Right ventricle myocardium superior (tissue), 1 donor: Measurements from ENCODE around the gene FERD3L. TPM values are rescaled to one million over a fixed set of nuclear protein-coding genes. Genes with fewer than 3 reads are reported as not detected.

Experiments
- ATAC-seq: fragments of 200-7000 bp; cut with Tn5 transposase; one replicate; pipeline ENCODE4 v1.9.1; 2020; ENCODE audit warnings: mild to moderate bottlenecking; ENCODE audit not compliant: poor library complexity
- DNase-seq: peaks from one replicate; pipeline ENCODE4 v3.0.0-alpha.2; 2020
- intact Hi-C: fragments of 100-400 bp; cut with DNase I; formaldehyde crosslinking; loops from one replicate; pipeline ENCODE4 v1.11.2; 2022
- total RNA-seq: library from RNA; stranded (reverse); fragmentation: NEBNext Ultra II Directional; extraction: Animal tissue kit (Norgen Biotek cat#: 25700); gene quantifications from one replicate; pipeline ENCODE4 v1.2.1, GENCODE V29; 2021
- donor health status: DM: no; HTN: yes; CAD: no; lungs with severe emphysema.

The FERD3L gene
- total RNA-seq, 1 donor from 2014 or later: not detected

DNA sequence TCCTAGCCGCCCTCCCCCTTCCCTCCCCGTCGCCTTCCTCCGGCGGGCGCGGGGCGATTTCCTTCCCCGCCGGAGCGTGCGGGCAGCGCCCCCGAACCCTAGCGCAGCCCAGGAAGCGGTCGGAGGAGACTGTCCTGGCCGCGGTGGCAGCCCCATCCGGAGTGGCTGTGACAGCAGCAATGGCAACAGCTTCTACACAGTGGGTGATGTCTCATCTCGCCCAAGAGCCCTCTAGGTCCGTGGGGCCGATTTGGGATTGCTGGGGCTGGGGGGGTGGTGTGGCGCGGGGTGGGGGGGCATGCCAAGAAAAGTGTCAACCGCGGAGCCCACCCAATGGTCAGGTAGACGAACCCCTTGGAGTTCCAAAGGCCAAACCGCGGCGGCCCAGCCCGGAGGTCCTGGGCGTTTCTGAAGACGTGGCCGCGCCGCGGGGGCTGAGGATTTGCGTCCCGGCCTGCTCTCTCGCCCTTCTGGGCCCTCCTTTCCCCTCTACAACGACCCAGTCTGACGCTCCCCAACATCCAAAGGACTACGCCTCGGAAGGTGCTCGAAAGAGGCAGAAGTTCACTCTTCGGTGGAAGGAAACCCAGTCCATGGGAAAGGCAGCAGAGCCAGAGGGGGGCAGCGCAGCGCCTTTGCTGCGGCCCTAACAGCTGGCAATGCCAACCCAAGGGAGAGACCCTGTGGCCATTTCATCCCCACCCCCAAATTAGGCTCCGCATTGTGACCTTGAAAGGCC is 27.2 kb downstream of the FERD3L start:
- ATAC-seq (peak; percentile 57), DNase-seq (peak; percentile 38)
- intact Hi-C loops: no loop called here

- DNase-seq: peak; percentile 70
- peak; percentile 80 for ATAC-seq
- intact Hi-C loops: no loop called here
These were observed 27.9 kb downstream of the FERD3L start, which contains the start of gene TWIST1 for GRCh38 chr7:19117091-19117869. Gene TWIST1, minus strand, starts transcription at chr7:19117636. Its CDS starts 315 bp downstream, at chr7:19117321.

DNA sequence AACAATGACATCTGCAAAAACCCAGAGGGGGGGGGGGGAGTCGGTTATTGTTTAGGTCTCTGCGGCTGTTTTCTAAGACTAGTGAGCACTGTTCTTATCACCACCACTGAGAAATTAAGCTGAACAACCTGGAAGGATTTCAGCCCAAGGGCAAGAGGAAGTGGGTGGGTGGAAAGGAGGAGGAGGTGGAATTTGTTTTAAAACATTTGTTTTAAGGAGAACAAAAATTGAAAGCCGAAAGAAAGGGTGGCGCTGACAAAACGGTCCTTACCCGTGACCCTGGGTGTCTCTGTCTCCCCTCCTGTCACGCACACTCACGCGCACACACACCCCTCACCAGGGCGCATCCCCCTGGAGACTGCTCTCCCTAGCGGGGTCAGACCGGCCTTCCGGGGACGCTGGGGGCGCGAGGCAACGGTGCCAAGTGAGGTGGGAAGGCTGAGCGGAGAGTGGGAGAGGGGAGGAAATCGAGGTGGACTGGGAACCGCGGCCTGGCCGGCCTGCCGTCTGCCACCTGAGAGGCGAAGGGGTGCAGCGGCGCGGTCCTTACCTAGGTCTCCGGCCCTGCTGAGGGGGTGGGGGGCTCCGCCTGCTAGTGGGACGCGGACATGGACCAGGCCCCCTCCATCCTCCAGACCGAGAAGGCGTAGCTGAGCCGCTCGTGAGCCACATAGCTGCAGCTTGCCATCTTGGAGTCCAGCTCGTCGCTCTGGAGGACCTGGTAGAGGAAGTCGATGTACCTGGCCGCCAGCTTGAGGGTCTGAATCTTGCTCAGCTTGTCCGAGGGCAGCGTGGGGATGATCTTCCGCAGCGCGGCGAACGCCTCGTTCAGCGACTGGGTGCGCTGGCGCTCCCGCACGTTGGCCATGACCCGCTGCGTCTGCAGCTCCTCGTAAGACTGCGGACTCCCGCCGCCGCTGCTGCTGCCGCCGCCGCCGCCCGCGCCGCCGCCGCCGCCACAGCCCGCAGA is 28.8 kb downstream of the FERD3L start:
- intact Hi-C loops: no loop called here
- no peak for ATAC-seq
- DNase-seq: peak; percentile 43

DNA sequence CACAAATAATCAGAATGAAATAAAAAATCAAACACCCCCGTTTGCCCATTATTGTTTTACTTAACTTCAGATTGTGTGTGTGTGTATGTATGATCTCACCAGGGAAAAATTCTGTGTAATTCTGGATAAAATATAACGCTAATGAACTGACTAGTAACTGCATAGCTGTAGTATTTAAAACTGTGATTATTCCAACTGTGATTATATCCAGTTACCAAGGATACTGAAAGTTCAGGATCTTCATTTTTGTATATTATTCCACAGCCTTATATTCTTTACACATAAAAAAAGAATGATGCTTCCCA is 30.7 kb downstream of the FERD3L start:
- intact Hi-C loops: no loop called here
- no peak for DNase-seq
- ATAC-seq: no peak

- intact Hi-C loops: no loop called here
- DNase-seq (no peak), ATAC-seq (no peak)
These were observed 31.2 kb downstream of the FERD3L start for GRCh38 chr7:19113855-19114550.

GRCh38 chr7:19113002-19113350 is 32.2 kb downstream of the FERD3L start:
- ATAC-seq: no peak
- DNase-seq: no peak
- intact Hi-C loops: no loop called here

DNA sequence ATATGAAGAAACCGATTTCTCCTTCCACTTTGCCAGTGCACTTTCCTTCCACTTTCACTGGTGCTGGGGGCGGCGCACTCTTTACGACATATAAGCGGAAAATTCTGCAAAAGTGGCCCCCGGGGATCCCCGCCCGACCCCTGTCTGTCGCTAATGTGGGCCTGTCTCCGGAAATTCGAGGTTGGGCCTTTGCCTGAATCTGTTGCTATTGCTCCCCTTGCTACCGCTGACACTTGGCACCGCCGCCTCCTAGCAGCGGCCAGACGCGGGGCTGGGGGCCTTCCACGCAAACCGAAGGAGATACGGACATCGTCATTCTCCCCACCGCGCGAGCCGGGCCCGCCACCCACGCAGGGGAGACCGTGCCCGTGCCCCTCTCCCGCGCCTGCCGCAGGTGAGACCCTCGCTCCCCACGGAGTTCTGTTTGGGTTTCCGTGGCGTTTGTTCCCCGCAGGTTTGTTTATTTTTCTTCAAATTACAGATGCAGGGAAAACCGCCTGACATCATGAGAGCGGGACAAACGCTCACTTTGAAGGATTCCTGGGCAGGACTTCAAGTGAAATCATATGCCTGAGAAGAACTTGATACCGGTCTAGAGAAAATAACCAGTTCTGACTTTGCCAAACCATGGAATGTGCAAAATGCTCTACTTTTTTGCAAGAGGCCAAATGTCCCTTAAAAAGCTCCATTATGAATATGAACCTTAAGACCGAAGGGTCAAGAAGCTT is 32.8 kb downstream of the FERD3L start:
- intact Hi-C loops: no loop called here
- DNase-seq: no peak
- ATAC-seq: no peak

DNA sequence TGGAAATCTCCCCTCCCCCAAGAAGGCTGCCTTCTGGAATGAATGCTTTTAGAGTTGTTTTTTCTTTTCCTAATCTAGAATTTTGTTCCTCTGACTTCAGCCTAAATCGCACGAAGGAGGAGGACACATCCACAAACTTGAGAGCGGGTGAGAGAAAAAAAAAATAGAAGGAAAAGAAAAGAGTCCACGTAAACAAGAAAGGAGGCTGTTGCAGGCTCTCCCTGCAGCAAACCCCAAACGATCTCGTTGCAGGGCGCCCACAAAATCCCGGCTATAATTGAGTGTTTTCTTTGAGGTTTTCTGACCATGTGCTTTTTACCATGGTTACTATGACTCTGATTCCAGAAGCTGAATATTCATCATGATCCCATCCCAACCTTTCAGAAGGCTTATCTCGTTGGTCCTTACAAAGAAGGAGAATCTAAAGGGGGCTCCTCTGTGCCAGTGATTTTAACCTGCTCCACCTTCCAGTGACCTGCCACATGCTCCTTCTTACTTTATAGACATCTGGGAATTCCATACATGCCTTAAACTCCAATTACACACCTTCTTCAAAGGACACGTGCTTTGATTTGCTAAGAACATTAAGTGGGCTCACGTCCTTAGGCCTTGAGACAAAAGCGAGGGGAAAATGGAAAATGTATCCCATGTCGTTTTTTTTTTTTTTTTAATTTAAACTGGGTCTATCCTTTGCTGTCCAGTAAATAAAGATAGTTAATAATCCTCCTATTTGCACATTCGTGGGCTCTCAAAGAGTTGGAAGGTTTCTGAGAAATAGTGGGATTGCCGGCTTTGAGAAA is 33.5 kb downstream of the FERD3L start:
- DNase-seq (no peak), ATAC-seq (no peak)
- intact Hi-C loops: no loop called here

GRCh38 chr7:19110776-19111175 is 34.4 kb downstream of the FERD3L start:
- DNase-seq (no peak), ATAC-seq (no peak)
- intact Hi-C loops: no loop called here

GRCh38 chr7:19110026-19110730 is 35.0 kb downstream of the FERD3L start:
- no peak for DNase-seq
- intact Hi-C loops: no loop called here
- no peak for ATAC-seq

- no peak for DNase-seq
- ATAC-seq: no peak
- intact Hi-C loops: no loop called here
These were observed 35.9 kb downstream of the FERD3L start for GRCh38 chr7:19109000-19109946.

DNA sequence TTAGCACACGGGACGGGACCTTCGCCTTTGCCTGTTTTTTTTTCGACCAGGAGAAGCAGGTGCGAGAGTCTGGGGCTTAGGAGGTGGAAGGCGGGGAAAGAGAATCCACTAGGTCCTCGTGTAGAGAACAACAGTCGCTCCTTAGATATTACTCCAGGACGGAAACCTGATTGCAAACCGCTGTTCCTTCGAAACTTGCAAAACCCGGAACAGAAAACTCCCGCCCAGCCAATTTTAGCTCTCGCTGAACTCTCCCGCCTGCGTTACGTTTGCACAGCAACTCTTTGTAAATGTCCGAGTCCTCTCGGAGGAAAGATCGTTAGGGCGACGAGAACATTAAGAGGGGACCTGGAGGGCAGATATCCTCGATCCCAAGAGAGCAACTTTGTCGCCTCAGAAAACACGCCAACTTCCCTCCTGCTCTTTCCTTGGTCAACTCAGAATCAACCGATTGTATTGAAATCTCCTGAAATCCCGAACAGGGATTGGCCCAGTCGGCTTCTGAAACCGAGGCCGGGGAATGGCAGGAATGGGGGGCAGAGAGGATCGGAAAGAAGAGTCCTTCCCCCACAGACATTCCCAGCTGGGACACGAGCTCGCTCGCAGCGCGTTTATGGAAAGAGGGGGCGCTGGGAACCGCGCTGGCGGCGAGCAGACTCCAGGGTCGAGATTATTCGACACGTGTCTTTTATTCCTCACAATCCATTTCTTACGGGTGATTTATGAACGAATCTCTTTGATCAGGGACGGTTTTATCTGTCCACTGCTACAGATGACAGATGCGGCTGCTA is 37.7 kb downstream of the FERD3L start:
- peak; percentile 39 for DNase-seq
- peak; percentile 84 for ATAC-seq
- intact Hi-C loops: no loop called here

- intact Hi-C loops: no loop called here
- peak; percentile 37 for ATAC-seq
- DNase-seq: no peak
These were observed 38.2 kb downstream of the FERD3L start for GRCh38 chr7:19107081-19107355.

GRCh38 chr7:19106241-19107080 is 38.8 kb downstream of the FERD3L start:
- intact Hi-C loops: no loop called here
- peak; percentile 71 for ATAC-seq
- DNase-seq: no peak
